ENCODE results near the gene PLCB1. TPM values are rescaled to one million over a fixed set of nuclear protein-coding genes. Genes with fewer than 3 reads are reported as not detected.
"Not testable (repeated sequence)": the region's sequence is repeated elsewhere in the genome, so short reads cannot be mapped to it uniquely, and the experiment has no call there.

PLCB1 gene
- total RNA-seq, 1 donor from 2014 or later = 16.2 TPM

DNA sequence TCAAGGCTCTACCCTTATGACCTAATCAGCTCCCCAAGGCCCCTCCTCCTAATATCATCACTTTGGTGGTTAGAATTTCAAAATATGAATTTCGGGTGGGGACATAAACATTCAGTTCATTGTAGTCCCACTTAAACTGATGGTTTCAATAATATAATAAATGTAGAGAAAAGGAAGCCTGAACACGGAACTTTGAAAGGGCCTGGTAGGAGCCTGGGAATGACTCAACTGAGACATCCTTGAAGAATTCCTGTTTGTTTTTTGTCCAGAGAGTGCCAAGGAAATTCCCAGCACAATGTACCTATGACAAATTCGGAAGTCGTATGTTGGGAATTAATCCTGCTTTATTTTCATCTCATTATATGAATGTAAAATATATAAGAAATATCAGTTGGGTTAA lies 457.9 kb downstream of the PLCB1 start:
- no peaks in the 10 kb centered on the region for H3K4me1 Mint-ChIP-seq (ENCODE audit: low read depth)
- no peaks in the 10 kb centered on the region for H3K27me3 Mint-ChIP-seq
- peaks cover 2% of the 10 kb centered on the region for H3K9me3 Mint-ChIP-seq (ENCODE audit: low read depth)
- TF ChIP-seq, protein P1, sequence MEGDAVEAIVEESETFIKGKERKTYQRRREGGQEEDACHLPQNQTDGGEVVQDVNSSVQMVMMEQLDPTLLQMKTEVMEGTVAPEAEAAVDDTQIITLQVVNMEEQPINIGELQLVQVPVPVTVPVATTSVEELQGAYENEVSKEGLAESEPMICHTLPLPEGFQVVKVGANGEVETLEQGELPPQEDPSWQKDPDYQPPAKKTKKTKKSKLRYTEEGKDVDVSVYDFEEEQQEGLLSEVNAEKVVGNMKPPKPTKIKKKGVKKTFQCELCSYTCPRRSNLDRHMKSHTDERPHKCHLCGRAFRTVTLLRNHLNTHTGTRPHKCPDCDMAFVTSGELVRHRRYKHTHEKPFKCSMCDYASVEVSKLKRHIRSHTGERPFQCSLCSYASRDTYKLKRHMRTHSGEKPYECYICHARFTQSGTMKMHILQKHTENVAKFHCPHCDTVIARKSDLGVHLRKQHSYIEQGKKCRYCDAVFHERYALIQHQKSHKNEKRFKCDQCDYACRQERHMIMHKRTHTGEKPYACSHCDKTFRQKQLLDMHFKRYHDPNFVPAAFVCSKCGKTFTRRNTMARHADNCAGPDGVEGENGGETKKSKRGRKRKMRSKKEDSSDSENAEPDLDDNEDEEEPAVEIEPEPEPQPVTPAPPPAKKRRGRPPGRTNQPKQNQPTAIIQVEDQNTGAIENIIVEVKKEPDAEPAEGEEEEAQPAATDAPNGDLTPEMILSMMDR (IDR thresholded peaks at IDR 0.05; ENCODE audit: unreplicated experiment) = no peak
- no peak overlapping the region for H3K27ac Mint-ChIP-seq
- H3K36me3 Mint-ChIP-seq (ENCODE audit: insufficient read depth) = peaks cover 2% of the 10 kb centered on the region
- no peak for DNase-seq (ENCODE audit: low spot score, unreplicated experiment)
- H3K4me3 Mint-ChIP-seq (ENCODE audit: low read depth) = no peak overlapping the region

DNA sequence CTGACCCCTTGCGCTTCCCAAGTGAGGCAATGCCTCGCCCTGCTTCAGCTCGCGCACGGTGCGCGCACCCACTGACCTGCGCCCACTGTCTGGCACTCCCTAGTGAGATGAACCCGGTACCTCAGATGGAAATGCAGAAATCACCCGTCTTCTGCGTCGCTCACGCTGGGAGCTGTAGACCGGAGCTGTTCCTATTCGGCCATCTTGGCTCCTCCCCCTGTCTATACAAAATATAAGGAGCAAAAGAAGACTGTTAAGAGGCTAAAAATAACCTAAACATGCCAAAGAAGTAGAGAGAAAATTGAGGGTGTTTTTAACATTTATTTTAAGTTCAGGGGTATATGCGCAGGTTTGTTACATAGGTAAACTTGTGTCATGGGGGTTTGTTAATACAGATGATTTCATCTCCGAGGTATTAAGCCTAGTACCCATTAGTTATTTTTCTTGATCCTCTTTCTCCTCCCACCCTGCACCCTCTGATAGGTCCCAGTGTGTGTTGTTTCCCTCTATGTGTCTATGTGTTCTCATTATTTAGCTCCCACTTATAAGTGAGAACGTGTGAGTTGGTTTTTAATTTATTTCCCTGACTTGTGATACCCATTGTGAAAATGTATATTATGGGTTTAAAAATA lies 469.0 kb downstream of the PLCB1 start:
- not testable (repeated sequence) for H3K9me3 Mint-ChIP-seq (ENCODE audit: low read depth); H3K36me3 Mint-ChIP-seq (ENCODE audit: insufficient read depth); H3K4me1 Mint-ChIP-seq (ENCODE audit: low read depth); H3K27me3 Mint-ChIP-seq; DNase-seq (ENCODE audit: low spot score, unreplicated experiment)
- H3K4me3 Mint-ChIP-seq (ENCODE audit: low read depth) = peak overlapping the region; percentile 82
- peak overlapping the region; percentile 84 for H3K27ac Mint-ChIP-seq

DNA sequence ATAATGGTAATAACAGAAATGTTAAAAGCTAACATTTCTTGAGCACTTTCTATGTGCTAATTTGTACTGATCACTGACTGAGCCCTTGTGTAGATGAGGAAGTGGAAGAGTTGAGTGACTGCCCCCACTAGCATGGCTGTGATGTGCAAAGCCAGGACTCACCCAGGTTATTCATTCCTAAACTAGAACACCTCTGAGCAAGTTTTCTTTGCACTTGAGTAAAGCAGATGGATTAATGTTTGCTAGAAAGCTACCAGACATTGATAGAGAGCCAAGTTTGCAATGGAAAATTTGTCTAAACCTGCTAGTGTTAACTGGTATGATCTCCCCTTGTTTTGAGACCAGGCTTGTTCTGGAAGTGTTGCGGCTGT lies 469.5 kb downstream of the PLCB1 start:
- TF ChIP-seq, protein P1 (IDR thresholded peaks at IDR 0.05; ENCODE audit: unreplicated experiment) = no peak
- Mint-ChIP-seq H3K9me3 (ENCODE audit: low read depth) (peaks cover 5% of the 10 kb centered on the region), H3K36me3 (ENCODE audit: insufficient read depth) (peaks cover 1% of the 10 kb centered on the region), H3K27me3 (no peaks in the 10 kb centered on the region), H3K4me3 (ENCODE audit: low read depth) (peak overlapping the region; percentile 82), H3K27ac (no peak overlapping the region), H3K4me1 (ENCODE audit: low read depth) (peaks cover 2% of the 10 kb centered on the region)
- DNase-seq (ENCODE audit: low spot score, unreplicated experiment) = no peak

DNA sequence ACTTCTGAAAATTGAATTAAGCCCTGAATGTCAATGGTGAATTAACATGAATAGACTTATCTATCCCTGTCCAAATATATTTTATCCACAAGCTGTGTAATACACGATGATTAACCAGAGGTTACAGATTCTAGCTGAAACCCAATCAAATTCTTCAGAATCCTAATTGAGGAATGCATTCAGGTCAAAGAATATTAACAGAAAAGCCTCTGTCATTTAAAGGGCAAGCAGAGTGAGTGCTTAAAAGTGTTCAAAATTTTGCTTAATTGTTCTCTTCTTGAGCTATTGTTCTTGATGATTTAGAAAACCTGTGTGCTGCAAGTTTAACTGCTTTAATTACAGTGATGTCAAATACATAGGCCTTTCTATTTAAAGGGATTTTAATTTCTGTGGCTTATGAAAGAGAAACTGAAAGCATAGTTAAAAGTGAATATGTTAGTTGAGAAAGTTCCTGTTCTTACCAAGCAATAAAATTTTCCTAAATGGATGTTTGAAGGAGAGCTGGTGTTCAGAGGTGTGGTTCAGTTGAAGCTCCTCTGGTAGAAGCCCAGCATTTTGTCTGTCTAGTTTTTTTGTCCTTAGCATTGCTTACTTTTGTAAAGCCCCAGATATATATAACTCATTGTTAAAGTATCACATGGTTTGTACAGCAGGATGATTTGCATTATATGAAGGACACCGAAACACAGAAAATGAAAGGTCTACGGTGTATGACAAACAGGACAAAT lies 470.5 kb downstream of the PLCB1 start:
- H3K9me3 Mint-ChIP-seq (ENCODE audit: low read depth) = peaks cover 5% of the 10 kb centered on the region
- DNase-seq (ENCODE audit: low spot score, unreplicated experiment) = no peak
- H3K36me3 Mint-ChIP-seq (ENCODE audit: insufficient read depth) = peaks cover 1% of the 10 kb centered on the region
- TF ChIP-seq, protein P1 (IDR thresholded peaks at IDR 0.05; ENCODE audit: unreplicated experiment) = no peak
- H3K4me3 Mint-ChIP-seq (ENCODE audit: low read depth) = no peak overlapping the region
- no peak overlapping the region for H3K27ac Mint-ChIP-seq
- H3K27me3 Mint-ChIP-seq = no peaks in the 10 kb centered on the region
- peaks cover 2% of the 10 kb centered on the region for H3K4me1 Mint-ChIP-seq (ENCODE audit: low read depth)

DNA sequence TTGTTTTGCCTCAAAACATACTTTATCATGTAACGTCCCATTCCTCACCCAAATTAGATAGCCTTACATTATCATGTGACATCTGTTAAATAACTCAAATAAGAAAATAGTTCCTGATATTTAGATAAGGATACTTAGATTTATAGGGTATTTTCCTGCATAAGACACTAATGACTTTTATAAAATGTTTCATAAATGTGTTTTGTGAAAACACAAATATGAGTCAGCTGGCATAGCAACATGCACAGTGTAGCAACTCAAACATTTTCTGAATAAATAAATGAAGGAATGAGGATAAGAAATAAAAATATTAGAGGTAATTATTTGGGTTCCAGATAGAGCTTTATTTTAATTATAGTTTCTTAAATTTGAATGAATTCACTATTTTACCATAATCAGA lies 476.4 kb downstream of the PLCB1 start:
- H3K4me3 Mint-ChIP-seq (ENCODE audit: low read depth) = no peak overlapping the region
- no peaks in the 10 kb centered on the region for H3K4me1 Mint-ChIP-seq (ENCODE audit: low read depth)
- H3K27me3 Mint-ChIP-seq = no peaks in the 10 kb centered on the region
- H3K9me3 Mint-ChIP-seq (ENCODE audit: low read depth) = no peaks in the 10 kb centered on the region
- no peak overlapping the region for H3K27ac Mint-ChIP-seq
- TF ChIP-seq, protein P1 (IDR thresholded peaks at IDR 0.05; ENCODE audit: unreplicated experiment) = no peak
- H3K36me3 Mint-ChIP-seq (ENCODE audit: insufficient read depth) = peaks cover 1% of the 10 kb centered on the region
- no peak for DNase-seq (ENCODE audit: low spot score, unreplicated experiment)

DNA sequence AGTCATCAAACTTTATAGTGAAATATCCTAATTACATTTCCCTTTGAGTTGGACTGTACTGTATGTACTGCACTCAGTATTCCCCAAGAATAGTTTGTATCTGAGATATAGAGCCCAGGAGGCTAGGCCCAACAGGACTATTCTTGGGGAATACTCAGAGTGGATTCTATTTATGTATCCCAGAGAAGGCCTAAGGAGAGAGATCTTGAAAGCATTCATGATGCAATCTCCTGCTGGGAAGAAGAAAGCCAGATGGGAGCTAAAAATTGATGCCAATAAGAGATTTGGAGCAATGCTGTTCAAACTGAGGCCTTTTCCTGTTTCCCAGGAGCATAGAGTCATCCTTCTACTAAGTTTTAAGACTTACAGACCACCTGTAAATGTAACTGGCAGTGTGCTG lies 484.7 kb downstream of the PLCB1 start:
- DNase-seq (ENCODE audit: low spot score, unreplicated experiment) = no peak
- no peaks in the 10 kb centered on the region for H3K36me3 Mint-ChIP-seq (ENCODE audit: insufficient read depth)
- H3K4me3 Mint-ChIP-seq (ENCODE audit: low read depth) = no peak overlapping the region
- H3K9me3 Mint-ChIP-seq (ENCODE audit: low read depth) = no peaks in the 10 kb centered on the region
- no peaks in the 10 kb centered on the region for H3K4me1 Mint-ChIP-seq (ENCODE audit: low read depth)
- TF ChIP-seq, protein P1 (IDR thresholded peaks at IDR 0.05; ENCODE audit: unreplicated experiment) = no peak
- no peak overlapping the region for H3K27ac Mint-ChIP-seq
- H3K27me3 Mint-ChIP-seq = no peaks in the 10 kb centered on the region

Measured in progenitor cell of endocrine pancreas (in vitro differentiated cells).